ENCODE measurements around the gene AJM1. TPM values are rescaled to one million over a fixed set of nuclear protein-coding genes. Genes with fewer than 3 reads are reported as not detected.

AJM1 gene
- total and polyA plus RNA-seq, 2 of the 8 experiments (the other 6 are each of a cell fraction or from before 2014, with no cell fraction given): 0.12 to 0.97 TPM

DNA sequence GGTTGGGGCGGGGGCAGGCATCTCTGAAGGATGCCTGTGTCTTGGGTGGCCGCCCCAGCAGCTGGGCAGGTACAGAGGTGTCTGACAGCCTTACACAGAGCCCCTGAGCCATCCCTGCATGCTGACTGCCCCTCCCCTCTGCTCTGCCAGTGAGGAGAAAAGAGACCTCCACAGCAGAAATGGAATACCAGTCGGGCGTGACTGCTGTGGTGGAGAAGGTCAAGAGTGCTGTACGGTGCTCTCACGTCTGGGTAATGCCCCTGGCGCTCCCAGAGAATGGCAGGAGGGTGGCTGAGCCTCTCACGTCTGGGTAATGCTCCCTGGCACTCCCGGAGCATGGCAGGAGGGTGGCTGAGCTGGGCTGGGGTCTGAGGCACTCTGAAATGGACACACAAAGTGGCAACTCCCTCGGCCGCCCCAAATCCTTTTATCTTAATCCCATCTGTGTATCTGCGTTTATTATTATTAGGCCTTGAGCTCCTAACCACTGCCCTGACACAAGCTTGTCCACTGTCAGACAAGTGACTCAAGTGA, 37.0 kb upstream of the AJM1 start:
- FAIRE-seq: no peak

More for the DNA sequence above, 37.0 kb upstream of the AJM1 start:
- Histone ChIP-seq H2BK5ac (ENCODE audit: low read depth, low read length) (no peak overlapping the region), H2BK12ac (ENCODE audit: low read depth, low read length) (no peak overlapping the region), H2AFZ (ENCODE audit: low read length) (no peak overlapping the region), H3K36me3 (ENCODE audit: control insufficient read depth in 2 of 4, insufficient read depth in 4 of 4, low read length in 3 of 4) (peaks cover 0 to 9% (median 0%) of the 10 kb centered on the region in 4 experiments; a peak in 2 of 8 replicates), H2BK20ac (ENCODE audit: low read length) (no peak overlapping the region), H4K20me1 (replicated peaks in 1 of 2; ENCODE audit: control insufficient read depth in 1 of 2, insufficient read depth in 2 of 2, low read length in 2 of 2) (peaks cover 5 to 12% of the 10 kb centered on the region in 2 experiments), H3K9ac (replicated peaks in 1 of 4; ENCODE audit: extremely low read depth in 1 of 4, low read depth in 3 of 4, low read length in 3 of 4) (no peak overlapping the region), H2BK120ac (replicated peaks; ENCODE audit: low read depth, low read length) (no peak overlapping the region), H3K23me2 (ENCODE audit: low read depth, low read length) (peaks cover 16% of the 10 kb centered on the region; the same call in 1 of the 2 replicates), H3K27ac (ENCODE audit: low read depth, low read length) (no peak overlapping the region), H4K91ac (replicated peaks; ENCODE audit: insufficient read length, low read length) (no peak overlapping the region), H4K5ac (ENCODE audit: insufficient read length, low read depth, low read length) (no peak overlapping the region), H2AK5ac (ENCODE audit: low read depth, low read length) (no peak overlapping the region), H3K27me3 (replicated peaks in 1 of 4; ENCODE audit: control insufficient read depth in 3 of 4, extremely low read depth in 1 of 4, insufficient read depth in 3 of 4, low read length in 3 of 4) (peaks cover 0 to 17% (median 8%) of the 10 kb centered on the region in 4 experiments; a peak in 3 of 7 replicates), H3K4ac (replicated peaks; ENCODE audit: insufficient read length, low read depth, low read length) (no peak overlapping the region), H3K56ac (replicated peaks; ENCODE audit: insufficient read length, low read depth, low read length) (no peak overlapping the region), H3K4me1 (replicated peaks in 1 of 4; ENCODE audit: control insufficient read depth in 3 of 4, insufficient read depth in 4 of 4, low read length in 3 of 4) (peaks cover 0 to 18% (median 10%) of the 10 kb centered on the region in 4 experiments; a peak in 6 of 7 replicates), H3K4me3 (ENCODE audit: extremely low read depth in 1 of 4, insufficient read depth in 2 of 4, low read depth in 3 of 4, low read length in 4 of 4) (no peak overlapping the region), H3K4me2 (ENCODE audit: insufficient read depth in 1 of 2, low read depth in 2 of 2, low read length in 2 of 2) (no peak overlapping the region), H3K23ac (ENCODE audit: insufficient read length) (no peak overlapping the region), H3K79me2 (ENCODE audit: control insufficient read depth in 1 of 2, insufficient read depth in 2 of 2, low read length in 2 of 2) (peaks cover 5 to 20% of the 10 kb centered on the region in 2 experiments), H4K8ac (ENCODE audit: extremely low read depth, insufficient read depth, low read length) (no peak overlapping the region), H3K9me3 (ENCODE audit: insufficient read depth in 2 of 2, low read depth in 1 of 2, low read length in 1 of 2) (no peaks in the 10 kb centered on the region), H3K79me1 (ENCODE audit: low read depth, low read length) (peaks cover 2% of the 10 kb centered on the region; the same call in 1 of the 2 replicates), H2BK15ac (ENCODE audit: low read length) (no peak overlapping the region), H3K18ac (ENCODE audit: extremely low read depth, low read length) (no peak overlapping the region), H3K14ac (ENCODE audit: insufficient read length) (no peak overlapping the region)
- TF ChIP-seq EZH2 (IDR thresholded peaks at IDR 0.05; ENCODE audit: low read depth, low read length, severe bottlenecking): no peak
- TF ChIP-seq SUZ12 (IDR thresholded peaks at IDR 0.05; ENCODE audit: low read length): no peak
- TF ChIP-seq GABPA (IDR thresholded peaks at IDR 0.05; ENCODE audit: borderline replicate concordance, insufficient read depth, low read length): no peak
- 86% methylated on average over 12 of the region's 12 CpGs; no CpG with 5 or more reads in 1 of the 2 experiments for WGBS, 2 experiments (ENCODE audit: extremely low coverage in 1 of 2, insufficient coverage in 1 of 2, insufficient read length in 1 of 2, insufficient replicate concordance in 2 of 2, low coverage in 1 of 2, low lambda C conversion rate in 2 of 2, missing lambda C conversion rate in 1 of 2)
- no peak for DNase-seq (ENCODE audit: low read depth in 1 of 2, low spot score in 2 of 2)
- CTCF ChIA-PET (ENCODE audit: partially characterized antibody): interaction anchor here (0.7 to 2.3 kb wide), 8 partner anchors 9 to 242 kb away, joined by 3 to 10 read pairs (median 3); partner anchors contain the start of gene CCDC183
- POLR2A ChIA-PET (ENCODE audit: partially characterized antibody): interaction anchor here (1.7 to 7.8 kb wide), 3 partner anchors 15 to 78 kb away, joined by 6 to 96 read pairs (median 19); partner anchors contain the start of gene AJM1

Data from H1 (cell line).